Right lobe of liver (tissue), 6 donors: ENCODE measurements around the gene SLC25A52. TPM values are rescaled to one million over a fixed set of nuclear protein-coding genes. Genes with fewer than 3 reads are reported as not detected.
A peak's percentile ranks its signal among the peaks of the same experiment; 100 is the strongest.

Experiments used
- ATAC-seq, 4 donors: fragments of 200-7000 bp; cut with Tn5 transposase; one replicate each; pipeline ENCODE4 v1.9.1; 2020; ENCODE audit warnings: mild to moderate bottlenecking in 4 of 4, moderate library complexity in 4 of 4
- DNase-seq, 3 donors: peaks; one replicate each; pipeline ENCODE4 v3.0.0-alpha.2; 2020
- H3K27ac ChIP-seq, 3 donors: fragments of 200-600 bp; one replicate each; pipeline ENCODE4 v1.8.0; 2022
- H3K27me3 ChIP-seq, 2 donors: fragments of 200-600 bp; one replicate each; pipeline ENCODE4 v1.8.0; 2022
- H3K36me3 ChIP-seq, 4 donors: fragments of 200-600 bp; sonication (generic) in 1 of 4; one replicate each; pipeline versions ENCODE4 v1.5.1 to v1.8.0; 2017 to 2022; ENCODE audit warnings: control low read depth in 1 of 4
- H3K4me1 ChIP-seq, 4 donors: fragments of 200-600 bp; sonication (generic) in 1 of 4; one replicate each; pipeline versions ENCODE4 v1.5.1 to v1.8.0; 2017 to 2022; ENCODE audit warnings: control low read depth in 1 of 4
- H3K4me3 ChIP-seq, 3 donors: fragments of 200-600 bp; one replicate each; pipeline ENCODE4 v1.8.0; 2022
- H3K9me3 ChIP-seq, 4 donors: fragments of 200-600 bp; sonication (generic) in 1 of 4; one replicate each; pipeline versions ENCODE4 v1.5.1 to v1.8.0; 2017 to 2022; ENCODE audit warnings: control low read depth in 1 of 4
- POLR2A ChIP-seq: fragments of 450-650 bp; IDR thresholded peaks from one replicate; pipeline ENCODE4 v1.6.1; 2017; ENCODE audit warnings: antibody characterized with exemption, mild to moderate bottlenecking
- WGBS: methylation state at CpG from one replicate; pipeline ENCODE4 v1.1.6; 2018; ENCODE audit warnings: low coverage, low lambda C conversion rate; ENCODE audit not compliant: insufficient coverage; ENCODE audit errors: missing lambda C conversion rate; 5-methylcytosine and 5-hydroxymethylcytosine counted together
- intact Hi-C, 2 donors: fragments of 100-400 bp; cut with DNase I; formaldehyde crosslinking; loops; one replicate each; pipeline versions ENCODE4 v1.11.2 to v1.14.1; 2022
- total RNA-seq, 6 experiments: library from RNA; depleted of rRNA in 2 of 6; stranded (reverse); fragments of >200 nt in 2 of 6; fragmentation: NEBNext Ultra II Directional in 3 of 6; extraction: Animal tissue kit (Norgen Biotek cat#: 25700) in 3 of 6; gene quantifications; one replicate each; pipeline versions ENCODE4 v1.1.0 to v1.2.4, GENCODE V29; 2016 to 2023
- TF ChIP-seq, protein P1 (sequence below), 4 donors: fragments of 200-600 bp in 3 of 4; fragments of 450-650 bp in 1 of 4; IDR thresholded peaks; one replicate each; pipeline versions ENCODE4 v1.5.1 to v1.8.0; 2016 to 2022; ENCODE audit warnings: antibody characterized with exemption in 4 of 4, mild to moderate bottlenecking in 2 of 4
- donor health status: DM: no; HTN: yes; CAD: no.
- donor health status: DM: no; HTN: no; CAD: no.
- donor health status: DM: no; HTN: no; CAD: no.
- donor health status: DM: no; HTN: yes; CAD: no.
- donor health status: DM: no; HTN: yes; CAD: no.

The SLC25A52 gene
- total RNA-seq, 6 experiments from 2014 or later: not detected

DNA sequence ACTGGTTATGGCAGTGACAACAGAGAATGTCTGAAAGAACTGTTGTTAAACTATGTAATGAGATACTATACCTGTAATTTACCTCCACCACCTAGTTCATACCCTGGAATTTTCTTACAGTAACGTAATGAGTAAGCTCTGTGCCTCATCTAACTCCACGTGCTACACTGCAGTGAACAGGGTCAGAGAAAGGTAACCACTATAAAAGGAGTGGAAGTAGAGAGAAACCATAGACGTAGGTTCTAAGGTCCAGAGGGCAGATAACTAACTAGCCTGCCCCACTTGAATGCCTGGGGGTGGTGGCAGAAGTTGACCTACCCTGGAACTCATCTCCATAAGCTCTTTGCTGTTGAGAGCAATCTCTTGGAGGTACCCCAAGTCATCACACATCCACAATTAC, 44.3 kb downstream of the SLC25A52 start:
- intact Hi-C loops: loop anchor here in 1 of 2 donors (10.0 kb wide), 1 partner anchor 152 kb away; no protein-coding TSS in a partner anchor
- Histone ChIP-seq H3K9me3 (no peaks in the 10 kb centered on the region), H3K27ac (no peak overlapping the region), H3K4me1 (peaks cover 0 to 3% (median 0%) of the 10 kb centered on the region in 4 donors), H3K27me3 (no peaks in the 10 kb centered on the region), H3K36me3 (no peaks in the 10 kb centered on the region), H3K4me3 (no peak overlapping the region)
- ATAC-seq (no peak), DNase-seq (no peak)
- TF ChIP-seq, protein P1, sequence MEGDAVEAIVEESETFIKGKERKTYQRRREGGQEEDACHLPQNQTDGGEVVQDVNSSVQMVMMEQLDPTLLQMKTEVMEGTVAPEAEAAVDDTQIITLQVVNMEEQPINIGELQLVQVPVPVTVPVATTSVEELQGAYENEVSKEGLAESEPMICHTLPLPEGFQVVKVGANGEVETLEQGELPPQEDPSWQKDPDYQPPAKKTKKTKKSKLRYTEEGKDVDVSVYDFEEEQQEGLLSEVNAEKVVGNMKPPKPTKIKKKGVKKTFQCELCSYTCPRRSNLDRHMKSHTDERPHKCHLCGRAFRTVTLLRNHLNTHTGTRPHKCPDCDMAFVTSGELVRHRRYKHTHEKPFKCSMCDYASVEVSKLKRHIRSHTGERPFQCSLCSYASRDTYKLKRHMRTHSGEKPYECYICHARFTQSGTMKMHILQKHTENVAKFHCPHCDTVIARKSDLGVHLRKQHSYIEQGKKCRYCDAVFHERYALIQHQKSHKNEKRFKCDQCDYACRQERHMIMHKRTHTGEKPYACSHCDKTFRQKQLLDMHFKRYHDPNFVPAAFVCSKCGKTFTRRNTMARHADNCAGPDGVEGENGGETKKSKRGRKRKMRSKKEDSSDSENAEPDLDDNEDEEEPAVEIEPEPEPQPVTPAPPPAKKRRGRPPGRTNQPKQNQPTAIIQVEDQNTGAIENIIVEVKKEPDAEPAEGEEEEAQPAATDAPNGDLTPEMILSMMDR (IDR thresholded peaks at IDR 0.05): no peak
- no peak for TF ChIP-seq POLR2A
- 85% methylated on average over 3 of the region's 3 CpGs for WGBS

DNA sequence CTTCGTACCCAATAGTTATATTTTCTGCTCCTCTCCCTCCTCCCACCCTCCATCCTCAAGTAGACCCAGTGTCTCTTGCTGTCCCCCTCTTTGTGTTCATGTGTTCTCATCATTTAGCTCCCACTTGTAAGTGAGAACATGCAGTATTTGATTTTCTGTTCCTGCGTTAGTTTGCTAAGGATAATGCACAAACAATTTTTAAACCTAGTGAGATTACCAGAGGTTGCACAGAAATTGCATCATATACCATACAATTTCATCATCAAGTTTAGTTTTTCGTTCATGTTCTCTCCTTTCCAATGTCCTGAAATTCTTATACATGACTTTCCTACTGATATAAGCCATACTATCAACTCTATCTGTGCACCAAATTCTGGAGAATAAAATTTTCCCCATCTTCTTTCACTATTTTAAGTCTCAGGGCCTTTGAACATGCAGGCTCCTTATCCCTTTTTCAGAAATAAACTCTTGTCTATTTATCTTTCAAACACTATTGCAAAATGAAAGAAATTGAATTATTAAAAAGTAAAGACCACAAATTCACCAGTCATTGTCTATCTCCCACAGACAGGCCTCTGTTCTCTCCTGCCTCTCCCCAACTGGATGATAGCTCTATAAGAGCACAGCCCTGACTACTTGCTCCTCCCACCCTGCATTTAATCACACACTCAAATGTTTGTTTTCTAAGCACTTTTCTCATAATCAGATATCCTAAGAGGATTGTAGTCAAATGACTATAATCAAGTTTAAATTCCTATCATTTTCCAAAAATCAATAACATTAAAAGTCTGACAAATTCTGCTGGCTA, 49.1 kb downstream of the SLC25A52 start:
- Histone ChIP-seq H3K27ac (no peak overlapping the region), H3K4me1 (peaks cover 0 to 6% (median 0%) of the 10 kb centered on the region in 4 donors), H3K27me3 (no peaks in the 10 kb centered on the region), H3K4me3 (no peak overlapping the region), H3K36me3 (no peaks in the 10 kb centered on the region), H3K9me3 (no peaks in the 10 kb centered on the region)
- TF ChIP-seq, protein P1 (IDR thresholded peaks at IDR 0.05): no peak
- DNase-seq (no peak), ATAC-seq (peak in 1 of 4 donors; percentile 64)
- whole genome bisulfite sequencing: 38% methylated on average over 3 of the region's 3 CpGs
- intact Hi-C loops: loop anchor here in 1 of 2 donors (10.0 kb wide), 1 partner anchor 147 kb away; no protein-coding TSS in a partner anchor

DNA sequence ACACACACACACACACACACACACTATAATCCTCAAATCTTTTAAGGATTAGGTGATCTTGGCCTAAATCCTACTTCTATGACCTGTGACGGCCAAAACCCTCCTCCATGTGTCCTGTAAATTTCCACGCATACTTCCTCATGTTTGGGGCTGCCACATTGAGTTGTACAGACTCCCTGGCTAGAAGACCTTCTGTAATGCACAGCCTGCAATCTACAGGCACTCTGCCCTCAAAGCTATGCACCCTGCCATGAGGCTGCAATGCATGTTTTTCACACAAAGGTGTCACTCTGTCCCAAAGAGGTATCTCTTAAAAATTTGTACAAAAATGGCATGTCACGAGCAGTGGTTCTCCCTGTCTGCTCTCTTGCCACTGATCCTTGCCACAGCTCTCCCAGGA, 49.9 kb downstream of the SLC25A52 start:
- WGBS: 56% methylated on average over 2 of the region's 3 CpGs
- Histone ChIP-seq H3K36me3 (no peaks in the 10 kb centered on the region), H3K4me1 (peaks cover 0 to 6% (median 0%) of the 10 kb centered on the region in 4 donors), H3K9me3 (no peaks in the 10 kb centered on the region), H3K27me3 (no peaks in the 10 kb centered on the region), H3K27ac (no peak overlapping the region), H3K4me3 (no peak overlapping the region)
- DNase-seq: no peak
- TF ChIP-seq, protein P1 (IDR thresholded peaks at IDR 0.05): peak in 2 of 4 donors; percentile 10 to 13
- no peak for TF ChIP-seq POLR2A
- ATAC-seq: peak in 3 of 4 donors; percentile 56 to 68 (median 58)
- intact Hi-C loops: loop anchor here in 1 of 2 donors (10.0 kb wide), 1 partner anchor 146 kb away; no protein-coding TSS in a partner anchor

Other genes with a start within 250 kb of the SLC25A52 start
- 1,000 to 10,000 TPM; 1,281 to 4,774 (median 2,625) TPM for gene TTR, start 169.0 kb downstream of the SLC25A52 start, total RNA-seq
- gene B4GALT6, start 76.3 kb downstream of the SLC25A52 start, total RNA-seq: 1 to 10 TPM; 1.7 to 4.8 (median 2.0) TPM
- 10 to 100 TPM; 25.7 to 37.3 (median 29.5) TPM for gene TRAPPC8, start 182.2 kb upstream of the SLC25A52 start, total RNA-seq